Neuronal stem cell (in vitro differentiated cells): ENCODE data around the gene CCM2.

ENCODE experiments used
- DNase-seq: peaks from one replicate; pipeline ENCODE4 v3.0.0-alpha.2; 2013; ENCODE audit warnings: low spot score
- H2AFZ ChIP-seq: one replicate; pipeline ENCODE4 v1.6.1; 2013; ENCODE audit warnings: mild to moderate bottlenecking, low read length, inconsistent platforms
- H2AK5ac ChIP-seq: 2 replicates; pipeline ENCODE4 v1.6.1; 2013; ENCODE audit warnings: low read depth, mild to moderate bottlenecking, inconsistent platforms, low read length, moderate library complexity, mixed read lengths
- H2BK120ac ChIP-seq: 2 replicates; pipeline ENCODE4 v1.6.1; 2013; ENCODE audit warnings: low read depth, mild to moderate bottlenecking, inconsistent platforms, low read length, moderate library complexity, mixed read lengths
- H2BK12ac ChIP-seq: one replicate; pipeline ENCODE4 v1.6.1; 2013; ENCODE audit warnings: low read length, inconsistent platforms
- H2BK15ac ChIP-seq: 2 replicates; pipeline ENCODE4 v1.6.1; 2013; ENCODE audit warnings: mild to moderate bottlenecking, low read length, inconsistent platforms, mixed read lengths
- H2BK5ac ChIP-seq: one replicate; pipeline ENCODE4 v1.6.1; 2013; ENCODE audit warnings: inconsistent platforms, mild to moderate bottlenecking, low read length, moderate library complexity
- H3K14ac ChIP-seq: one replicate; pipeline ENCODE4 v1.6.1; 2013; ENCODE audit warnings: low read length, inconsistent platforms
- H3K18ac ChIP-seq: 2 replicates; pipeline ENCODE4 v1.6.1; 2013; ENCODE audit warnings: low read length, inconsistent platforms
- H3K23ac ChIP-seq: 2 replicates; pipeline ENCODE4 v1.6.1; 2013; ENCODE audit warnings: low read depth, mild to moderate bottlenecking, mixed read lengths, low read length, inconsistent platforms; ENCODE audit not compliant: poor library complexity
- H3K27ac ChIP-seq: replicated peaks from 3 replicates; pipeline ENCODE4 v1.5.1; 2013; ENCODE audit warnings: low read length, inconsistent platforms
- H3K27me3 ChIP-seq, 3 experiments: 2 replicates each; pipeline ENCODE4 v1.6.1; 2013; ENCODE audit warnings: low read length in 3 of 3, mild to moderate bottlenecking in 2 of 3, inconsistent platforms in 1 of 3, low read depth in 1 of 3, mixed read lengths in 1 of 3, moderate library complexity in 1 of 3; ENCODE audit not compliant: control insufficient read depth in 3 of 3, insufficient read depth in 3 of 3
- H3K36me3 ChIP-seq, 2 donors: replicated peaks in 1 of 2; 2 replicates each; pipeline ENCODE4 v1.6.1; 2013; ENCODE audit warnings: low read length in 2 of 2; ENCODE audit not compliant: control insufficient read depth in 2 of 2, insufficient read depth in 2 of 2
- H3K4ac ChIP-seq: 2 replicates; pipeline ENCODE4 v1.6.1; 2013; ENCODE audit warnings: inconsistent platforms, mild to moderate bottlenecking, low read length, moderate library complexity
- H3K4me1 ChIP-seq, 2 donors: 1 replicate in 1 of 2; 2 replicates in 1 of 2; pipeline ENCODE4 v1.6.1; 2013; ENCODE audit warnings: low read length in 2 of 2, low read depth in 1 of 2; ENCODE audit not compliant: control insufficient read depth in 2 of 2, insufficient read depth in 1 of 2
- H3K4me2 ChIP-seq: one replicate; pipeline ENCODE4 v1.6.1; 2013; ENCODE audit warnings: mild to moderate bottlenecking, low read length, inconsistent platforms; ENCODE audit not compliant: insufficient read depth, poor library complexity, severe bottlenecking
- H3K4me3 ChIP-seq, 2 donors: 2 replicates each; pipeline ENCODE4 v1.5.1; 2013; ENCODE audit warnings: low read length in 2 of 2, mild to moderate bottlenecking in 2 of 2, inconsistent platforms in 1 of 2, moderate library complexity in 1 of 2
- H3K79me1 ChIP-seq: one replicate; pipeline ENCODE4 v1.6.1; 2013; ENCODE audit warnings: low read depth, mild to moderate bottlenecking, inconsistent platforms, low read length, moderate library complexity
- H3K9ac ChIP-seq: one replicate; pipeline ENCODE4 v1.6.1; 2013; ENCODE audit warnings: mild to moderate bottlenecking, low read depth, low read length, inconsistent platforms; ENCODE audit not compliant: poor library complexity
- H3K9me3 ChIP-seq, 2 donors: replicated peaks in 1 of 2; 2 replicates each; pipeline versions ENCODE3 to v1.6.1; 2013; ENCODE audit warnings: low read length in 2 of 2, mild to moderate bottlenecking in 2 of 2, inconsistent platforms in 1 of 2, low read depth in 1 of 2, mixed read lengths in 1 of 2, moderate library complexity in 1 of 2; ENCODE audit not compliant: control insufficient read depth in 2 of 2, insufficient read depth in 1 of 2
- H4K8ac ChIP-seq: one replicate; pipeline ENCODE4 v1.6.1; 2013; ENCODE audit warnings: low read depth, mild to moderate bottlenecking, inconsistent platforms, low read length, moderate library complexity
- H4K91ac ChIP-seq: one replicate; pipeline ENCODE4 v1.6.1; 2013; ENCODE audit warnings: low read length, low read depth, mild to moderate bottlenecking, inconsistent platforms; ENCODE audit not compliant: poor library complexity
- WGBS, 2 donors: extraction: QIAGEN DNeasy Blood & Tissue Kit; methylation state at CpG; one replicate each; pipeline ENCODE4 v1.1.7; 2013; ENCODE audit warnings: missing lambda C conversion rate in 2 of 2, mixed read lengths in 1 of 2; ENCODE audit not compliant: insufficient read length in 2 of 2, insufficient replicate concordance in 1 of 2; ENCODE audit errors: extremely low coverage in 2 of 2; 5-methylcytosine and 5-hydroxymethylcytosine counted together

Gene CCM2

DNA sequence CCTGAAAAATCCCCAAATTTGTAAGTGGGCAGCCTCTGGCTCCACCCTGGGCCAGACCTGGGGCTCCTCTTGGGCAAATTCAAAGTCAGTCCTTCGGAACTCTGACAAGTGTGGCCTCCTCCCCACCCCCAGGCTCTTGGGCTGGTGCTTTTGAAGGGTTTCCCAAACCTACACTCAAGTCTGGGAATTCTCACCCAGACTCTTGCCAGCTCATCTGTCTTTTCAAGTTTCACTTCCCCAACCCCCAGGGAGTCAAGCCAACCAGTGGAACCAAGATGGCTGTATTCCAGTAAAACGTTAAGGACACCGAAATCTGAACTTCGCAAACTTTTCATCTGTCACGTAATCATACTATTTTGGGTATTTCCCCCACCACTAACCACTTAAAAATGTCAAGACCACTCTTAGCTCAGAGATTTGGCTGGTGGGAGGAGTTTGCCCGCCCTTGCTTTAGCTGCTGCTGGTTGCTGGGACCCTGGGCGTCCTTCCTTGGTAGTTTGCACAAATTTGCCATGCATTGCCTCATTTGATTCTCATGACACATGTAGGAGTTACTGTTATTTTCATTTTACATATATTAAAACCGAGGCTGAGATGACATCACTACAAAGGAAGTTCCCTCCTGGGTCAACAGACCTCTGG is 19.5 kb upstream of the CCM2 start:
- no peak overlapping the region for H3K27ac ChIP-seq
- WGBS, 2 donors, result no CpG with 5 or more reads among the region's 8 CpGs

GRCh38 chr7:44981035-44981706 is 18.8 kb upstream of the CCM2 start:
- Histone ChIP-seq H3K36me3 (peaks cover 27 to 32% of the 10 kb centered on the region in 2 donors), H3K79me1 (peaks cover 1% of the 10 kb centered on the region), H3K18ac (no peak overlapping the region), H2BK15ac (no peak overlapping the region), H3K4me3 (no peak overlapping the region), H3K4me2 (no peak overlapping the region), H3K27ac (no peak overlapping the region), H2AK5ac (no peak overlapping the region), H2BK12ac (no peak overlapping the region), H3K9ac (no peak overlapping the region), H4K8ac (no peak overlapping the region), H3K9me3 (no peaks in the 10 kb centered on the region), H3K27me3 (no peaks in the 10 kb centered on the region), H3K4ac (no peak overlapping the region), H2AFZ (no peak overlapping the region), H4K91ac (no peak overlapping the region), H2BK120ac (no peak overlapping the region), H3K4me1 (peaks cover 0 to 8% of the 10 kb centered on the region in 2 donors), H3K23ac (no peak overlapping the region), H2BK5ac (no peak overlapping the region), H3K14ac (no peak overlapping the region)
- WGBS, 2 donors, result no CpG with 5 or more reads among the region's 7 CpGs
- no peak for DNase-seq

More for the DNA sequence above, 19.5 kb upstream of the CCM2 start:
- H3K36me3 ChIP-seq, result peaks cover 27 to 35% of the 10 kb centered on the region in 2 donors
- no peak overlapping the region for H2BK15ac ChIP-seq
- H3K9ac ChIP-seq, result no peak overlapping the region
- no peak overlapping the region for H3K4me3 ChIP-seq
- H4K8ac ChIP-seq, result no peak overlapping the region
- no peaks in the 10 kb centered on the region for H3K27me3 ChIP-seq
- peaks cover 0 to 8% of the 10 kb centered on the region in 2 donors for H3K4me1 ChIP-seq
- no peak overlapping the region for H3K18ac ChIP-seq
- no peak overlapping the region for H2AFZ ChIP-seq
- H3K79me1 ChIP-seq, result peaks cover 1% of the 10 kb centered on the region
- H2BK12ac ChIP-seq, result no peak overlapping the region
- no peaks in the 10 kb centered on the region for H3K9me3 ChIP-seq
- H3K14ac ChIP-seq, result no peak overlapping the region
- H2AK5ac ChIP-seq, result no peak overlapping the region
- no peak overlapping the region for H2BK120ac ChIP-seq
- H3K23ac ChIP-seq, result no peak overlapping the region
- H3K4me2 ChIP-seq, result no peak overlapping the region
- no peak for DNase-seq
- no peak overlapping the region for H4K91ac ChIP-seq
- H3K4ac ChIP-seq, result no peak overlapping the region
- no peak overlapping the region for H2BK5ac ChIP-seq

DNA sequence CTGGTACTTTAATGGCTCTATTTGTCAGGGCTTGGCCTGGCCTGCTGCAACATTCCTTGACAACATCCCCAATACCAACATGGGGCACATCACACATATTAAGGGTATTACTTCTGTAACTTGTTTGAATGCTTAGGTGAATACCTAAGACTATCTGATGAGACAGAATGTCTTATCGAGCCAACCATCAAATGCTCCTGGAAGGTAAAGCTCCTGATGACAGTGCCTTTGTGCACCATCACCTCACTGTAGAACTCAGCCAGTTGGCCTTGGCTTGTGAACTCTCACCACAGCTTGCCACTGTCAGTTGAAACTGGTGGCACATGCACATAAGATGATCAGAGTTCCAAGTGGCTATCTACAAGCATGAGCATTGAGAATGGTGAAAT is 17.5 kb upstream of the CCM2 start:
- Histone ChIP-seq H3K27me3 (no peaks in the 10 kb centered on the region), H3K79me1 (peaks cover 1% of the 10 kb centered on the region), H2BK12ac (no peak overlapping the region), H3K4me2 (no peak overlapping the region), H3K9ac (no peak overlapping the region), H3K4me1 (peaks cover 0 to 8% of the 10 kb centered on the region in 2 donors), H3K9me3 (no peaks in the 10 kb centered on the region), H3K4me3 (no peak overlapping the region), H2BK15ac (no peak overlapping the region), H2AFZ (no peak overlapping the region), H3K27ac (no peak overlapping the region), H3K18ac (no peak overlapping the region), H3K23ac (no peak overlapping the region), H2AK5ac (no peak overlapping the region), H4K8ac (no peak overlapping the region), H3K4ac (no peak overlapping the region), H3K36me3 (peaks cover 27 to 32% of the 10 kb centered on the region in 2 donors), H2BK120ac (no peak overlapping the region), H2BK5ac (no peak overlapping the region), H3K14ac (no peak overlapping the region), H4K91ac (no peak overlapping the region)
- WGBS, 2 donors, result no CpG with 5 or more reads among the region's 1 CpG
- DNase-seq, result no peak

- H3K79me1 ChIP-seq, result peaks cover 1% of the 10 kb centered on the region
- H2AK5ac ChIP-seq, result no peak overlapping the region
- H2BK12ac ChIP-seq, result no peak overlapping the region
- no peak for DNase-seq
- H3K23ac ChIP-seq, result no peak overlapping the region
- WGBS, 2 donors, result no CpG with 5 or more reads among the region's 1 CpG
- no peak overlapping the region for H3K14ac ChIP-seq
- no peaks in the 10 kb centered on the region for H3K9me3 ChIP-seq
- H3K18ac ChIP-seq, result no peak overlapping the region
- no peak overlapping the region for H2BK15ac ChIP-seq
- no peak overlapping the region for H2BK5ac ChIP-seq
- no peak overlapping the region for H4K8ac ChIP-seq
- no peak overlapping the region for H2AFZ ChIP-seq
- no peaks in the 10 kb centered on the region for H3K27me3 ChIP-seq
- no peak overlapping the region for H3K4me3 ChIP-seq
- no peak overlapping the region for H3K9ac ChIP-seq
- H3K36me3 ChIP-seq, result peaks cover 27 to 32% of the 10 kb centered on the region in 2 donors
- no peak overlapping the region for H2BK120ac ChIP-seq
- no peak overlapping the region for H3K4ac ChIP-seq
- no peak overlapping the region for H4K91ac ChIP-seq
- H3K4me2 ChIP-seq, result no peak overlapping the region
- peaks cover 0 to 8% of the 10 kb centered on the region in 2 donors for H3K4me1 ChIP-seq
- H3K27ac ChIP-seq, result no peak overlapping the region
These were observed 17.0 kb upstream of the CCM2 start for GRCh38 chr7:44982970-44983369.
